ENCODE data around the gene ABCA13.

Gene ABCA13

GRCh38 chr7:48148311-48148710 is 22.9 kb upstream of the ABCA13 start:
- no peaks in the 10 kb centered on the region for H3K36me3 ChIP-seq (ENCODE audit: control insufficient read depth in 2 of 2, insufficient read depth in 1 of 2, low read length in 2 of 2)
- TF ChIP-seq TSHZ1 (tag by site-specific recombination; IDR thresholded peaks at IDR 0.05; ENCODE audit: borderline replicate concordance) (no peak), ZNF302 (tag by site-specific recombination; IDR thresholded peaks at IDR 0.05; ENCODE audit: low read depth) (no peak), ZNF433 (tag by site-specific recombination; IDR thresholded peaks at IDR 0.05; ENCODE audit: low read depth) (no peak), ZNF354C (tag by site-specific recombination; IDR thresholded peaks at IDR 0.05; ENCODE audit: borderline replicate concordance, low read depth) (no peak), OVOL3 (tag by site-specific recombination; IDR thresholded peaks at IDR 0.05) (no peak), ZNF623 (tag by site-specific recombination; IDR thresholded peaks at IDR 0.05) (no peak), ZNF335 (tag by site-specific recombination; conservative IDR thresholded peaks at IDR 0.05) (no peak), ZNF324 (tag by site-specific recombination; IDR thresholded peaks at IDR 0.05) (no peak), OSR2 (tag by site-specific recombination; IDR thresholded peaks at IDR 0.05) (no peak), SALL2 (tag by site-specific recombination; IDR thresholded peaks at IDR 0.05; ENCODE audit: borderline replicate concordance) (no peak), ZNF600 (tag by site-specific recombination; IDR thresholded peaks at IDR 0.05) (no peak), ZNF133 (tag by site-specific recombination; IDR thresholded peaks at IDR 0.05) (no peak), ZNF266 (tag by site-specific recombination; IDR thresholded peaks at IDR 0.05; ENCODE audit: low read depth) (no peak), ZBTB48 (tag by site-specific recombination; IDR thresholded peaks at IDR 0.05) (no peak), BCL11A (tag by site-specific recombination; IDR thresholded peaks at IDR 0.05; ENCODE audit: low read depth) (no peak), ZNF175 (tag by site-specific recombination; IDR thresholded peaks at IDR 0.05) (no peak), SETDB1 (IDR thresholded peaks at IDR 0.05; ENCODE audit: insufficient read length, low read length) (no peak), ZNF768 (tag by site-specific recombination; IDR thresholded peaks at IDR 0.05) (no peak), ZNF843 (tag by site-specific recombination; IDR thresholded peaks at IDR 0.05) (no peak), ZNF792 (tag by site-specific recombination; IDR thresholded peaks at IDR 0.05) (no peak)
- no peak overlapping the region for H3K4me3 ChIP-seq (ENCODE audit: low read depth, low read length)
- H3K9me3 ChIP-seq (ENCODE audit: control insufficient read depth, insufficient read depth, low read depth, low read length): no peaks in the 10 kb centered on the region
- H3K27ac ChIP-seq (ENCODE audit: extremely low read depth, low read depth, low read length): no peak overlapping the region
- H3K4me1 ChIP-seq (ENCODE audit: control insufficient read depth, insufficient read depth, low read length): no peaks in the 10 kb centered on the region
- POLR2A ChIA-PET: no interaction called here
- CTCF ChIA-PET: interaction anchor here (0.8 kb wide), 1 partner anchor 178 kb away, joined by 4 read pairs; no protein-coding TSS in a partner anchor

- no peaks in the 10 kb centered on the region for H3K9me3 ChIP-seq (ENCODE audit: control insufficient read depth, insufficient read depth, low read depth, low read length)
- no peaks in the 10 kb centered on the region for H3K36me3 ChIP-seq (ENCODE audit: control insufficient read depth in 2 of 2, insufficient read depth in 1 of 2, low read length in 2 of 2)
- POLR2A ChIA-PET: no interaction called here
- TF ChIP-seq ZNF843 (tag by site-specific recombination; IDR thresholded peaks at IDR 0.05) (no peak), PRDM1 (tag by site-specific recombination; IDR thresholded peaks at IDR 0.05) (peak; percentile 90), ZNF366 (tag by site-specific recombination; conservative IDR thresholded peaks at IDR 0.05) (peak; percentile 51), ZNF274 (IDR thresholded peaks at IDR 0.05; ENCODE audit: low read length) (no peak), ZNF274 (tag by site-specific recombination; IDR thresholded peaks at IDR 0.05; ENCODE audit: borderline replicate concordance) (no peak)
- no peak overlapping the region for H3K4me3 ChIP-seq (ENCODE audit: low read depth, low read length)
- no peak overlapping the region for H3K27ac ChIP-seq (ENCODE audit: extremely low read depth, low read depth, low read length)
- no peaks in the 10 kb centered on the region for H3K4me1 ChIP-seq (ENCODE audit: control insufficient read depth, insufficient read depth, low read length)
- CTCF ChIA-PET: no interaction called here
Measured at GRCh38 chr7:48149058-48149457, 22.2 kb upstream of the ABCA13 start.
